Muscle of leg (tissue), 11 donors: ENCODE results near the gene GPSM3. TPM values are rescaled to one million over a fixed set of nuclear protein-coding genes. Genes with fewer than 3 reads are reported as not detected.
A peak's percentile ranks its signal among the peaks of the same experiment; 100 is the strongest.

Experiments
- DNase-seq: peaks from one replicate; pipeline ENCODE4 v3.0.0; 2013
- H3K27ac ChIP-seq: one replicate; pipeline ENCODE4 v1.5.1; 2013; ENCODE audit warnings: mild to moderate bottlenecking, low read length, control low read depth
- H3K27me3 ChIP-seq: one replicate; pipeline ENCODE4 v1.6.1; 2013; ENCODE audit warnings: low read length; ENCODE audit not compliant: control insufficient read depth, insufficient read depth
- H3K36me3 ChIP-seq: one replicate; pipeline ENCODE4 v1.6.1; 2013; ENCODE audit warnings: low read length; ENCODE audit not compliant: control insufficient read depth, insufficient read depth
- H3K4me1 ChIP-seq: one replicate; pipeline ENCODE4 v1.6.1; 2013; ENCODE audit warnings: low read length; ENCODE audit not compliant: control insufficient read depth, insufficient read depth
- H3K4me3 ChIP-seq: one replicate; pipeline ENCODE4 v1.5.1; 2013; ENCODE audit warnings: low read length, control low read depth
- H3K9me3 ChIP-seq: replicated peaks from 2 replicates; pipeline ENCODE4 v1.6.1; 2013; ENCODE audit warnings: low read depth, low read length; ENCODE audit not compliant: control insufficient read depth
- WGBS: methylation state at CpG from one replicate; pipeline ENCODE4 v1.1.5; 2013; ENCODE audit warnings: missing lambda C conversion rate; ENCODE audit not compliant: insufficient coverage; 5-methylcytosine and 5-hydroxymethylcytosine counted together
- polyA plus RNA-seq, 8 donors: library from polyadenylated mRNA; unstranded; fragments of 120-200 nt; gene quantifications; one replicate each; pipeline versions ENCODE4 v1.2.1 to v1.2.3, GENCODE V29; 2013; ENCODE audit warnings: inconsistent platforms in 1 of 8, low replicate concordance in 1 of 8; ENCODE audit not compliant: insufficient read length in 8 of 8, insufficient read depth in 1 of 8
- total RNA-seq: library from RNA; stranded (reverse); fragments of 120-200 nt; gene quantifications from one replicate; pipeline ENCODE4 v1.2.4, GENCODE V29; 2013

Gene GPSM3
- total and polyA plus RNA-seq, 9 donors, result 4.3 to 9.8 (median 7.6) TPM

GRCh38 chr6:32175322-32175710 is 17.1 kb downstream of the GPSM3 start:
- DNase-seq, result peak; percentile 36
- Histone ChIP-seq H3K9me3 (no peaks in the 10 kb centered on the region), H3K4me3 (peak overlapping the region; percentile 92), H3K36me3 (peaks cover 22% of the 10 kb centered on the region), H3K4me1 (peaks cover 44% of the 10 kb centered on the region), H3K27ac (peak overlapping the region; percentile 76), H3K27me3 (no peaks in the 10 kb centered on the region)
- 17% methylated on average over 2 of the region's 2 CpGs for WGBS

- H3K36me3 ChIP-seq, result peaks cover 26% of the 10 kb centered on the region
- 100% methylated on average over 1 of the region's 1 CpG for WGBS
- H3K9me3 ChIP-seq, result no peaks in the 10 kb centered on the region
- DNase-seq, result peak; percentile 4
- no peaks in the 10 kb centered on the region for H3K27me3 ChIP-seq
- H3K4me1 ChIP-seq, result peaks cover 36% of the 10 kb centered on the region
- H3K27ac ChIP-seq, result no peak overlapping the region
- H3K4me3 ChIP-seq, result no peak overlapping the region
Measured at GRCh38 chr6:32174416-32174815, 18.0 kb downstream of the GPSM3 start.

- H3K4me3 ChIP-seq, result no peak overlapping the region
- 80% methylated on average over 4 of the region's 4 CpGs for WGBS
- no peak overlapping the region for H3K27ac ChIP-seq
- H3K9me3 ChIP-seq, result no peaks in the 10 kb centered on the region
- no peaks in the 10 kb centered on the region for H3K27me3 ChIP-seq
- H3K36me3 ChIP-seq, result peaks cover 37% of the 10 kb centered on the region
- DNase-seq, result peak; percentile 6
- H3K4me1 ChIP-seq, result peaks cover 27% of the 10 kb centered on the region
Measured at GRCh38 chr6:32173051-32173727, 19.3 kb downstream of the GPSM3 start.

- Histone ChIP-seq H3K4me1 (peaks cover 16% of the 10 kb centered on the region), H3K27ac (no peak overlapping the region), H3K9me3 (no peaks in the 10 kb centered on the region), H3K36me3 (peaks cover 57% of the 10 kb centered on the region), H3K27me3 (no peaks in the 10 kb centered on the region), H3K4me3 (no peak overlapping the region)
- no peak for DNase-seq
- 96% methylated on average over 6 of the region's 6 CpGs for WGBS
Measured at GRCh38 chr6:32171234-32171633, 21.2 kb downstream of the GPSM3 start.

- DNase-seq, result peak; percentile 3
- 88% methylated on average over 3 of the region's 11 CpGs for WGBS
- Histone ChIP-seq H3K27me3 (no peaks in the 10 kb centered on the region), H3K4me3 (no peak overlapping the region), H3K9me3 (no peaks in the 10 kb centered on the region), H3K4me1 (peaks cover 12% of the 10 kb centered on the region), H3K27ac (no peak overlapping the region), H3K36me3 (peaks cover 60% of the 10 kb centered on the region)
Measured at GRCh38 chr6:32170294-32170693, 22.1 kb downstream of the GPSM3 start.

GRCh38 chr6:32168807-32169591 is 23.4 kb downstream of the GPSM3 start:
- Histone ChIP-seq H3K4me3 (no peak overlapping the region), H3K27me3 (no peaks in the 10 kb centered on the region), H3K36me3 (peaks cover 66% of the 10 kb centered on the region), H3K9me3 (no peaks in the 10 kb centered on the region), H3K27ac (no peak overlapping the region), H3K4me1 (peaks cover 7% of the 10 kb centered on the region)
- WGBS, result 90% methylated on average over 9 of the region's 11 CpGs
- DNase-seq, result peak; percentile 4

GRCh38 chr6:32168350-32168749 is 24.1 kb downstream of the GPSM3 start:
- H3K4me3 ChIP-seq, result no peak overlapping the region
- peaks cover 68% of the 10 kb centered on the region for H3K36me3 ChIP-seq
- H3K9me3 ChIP-seq, result no peaks in the 10 kb centered on the region
- 100% methylated on average over 1 of the region's 2 CpGs for WGBS
- no peak overlapping the region for H3K27ac ChIP-seq
- H3K27me3 ChIP-seq, result no peaks in the 10 kb centered on the region
- peaks cover 7% of the 10 kb centered on the region for H3K4me1 ChIP-seq
- peak; percentile 10 for DNase-seq

- peaks cover 5% of the 10 kb centered on the region for H3K4me1 ChIP-seq
- H3K36me3 ChIP-seq, result peaks cover 67% of the 10 kb centered on the region
- peak overlapping the region; percentile 20 for H3K27ac ChIP-seq
- H3K4me3 ChIP-seq, result no peak overlapping the region
- no peaks in the 10 kb centered on the region for H3K9me3 ChIP-seq
- no peaks in the 10 kb centered on the region for H3K27me3 ChIP-seq
- peak; percentile 3 for DNase-seq
- 27% methylated on average over 4 of the region's 6 CpGs for WGBS
Measured at GRCh38 chr6:32167761-32168262, 24.6 kb downstream of the GPSM3 start.

GRCh38 chr6:32167154-32167760 is 25.2 kb downstream of the GPSM3 start:
- peak overlapping the region; percentile 20 for H3K27ac ChIP-seq
- 73% methylated on average over 28 of the region's 32 CpGs for WGBS

More at GRCh38 chr6:32167154-32167760, 25.2 kb downstream of the GPSM3 start:
- H3K9me3 ChIP-seq, result no peaks in the 10 kb centered on the region
- DNase-seq, result peak; percentile 12
- peaks cover 73% of the 10 kb centered on the region for H3K36me3 ChIP-seq
- peaks cover 3% of the 10 kb centered on the region for H3K4me1 ChIP-seq
- no peak overlapping the region for H3K4me3 ChIP-seq
- no peaks in the 10 kb centered on the region for H3K27me3 ChIP-seq
